ENCODE results near the gene CPLX1.
"Not testable (repeated sequence)": the region's sequence is repeated elsewhere in the genome, so short reads cannot be mapped to it uniquely, and the experiment has no call there.

Gene CPLX1

DNA sequence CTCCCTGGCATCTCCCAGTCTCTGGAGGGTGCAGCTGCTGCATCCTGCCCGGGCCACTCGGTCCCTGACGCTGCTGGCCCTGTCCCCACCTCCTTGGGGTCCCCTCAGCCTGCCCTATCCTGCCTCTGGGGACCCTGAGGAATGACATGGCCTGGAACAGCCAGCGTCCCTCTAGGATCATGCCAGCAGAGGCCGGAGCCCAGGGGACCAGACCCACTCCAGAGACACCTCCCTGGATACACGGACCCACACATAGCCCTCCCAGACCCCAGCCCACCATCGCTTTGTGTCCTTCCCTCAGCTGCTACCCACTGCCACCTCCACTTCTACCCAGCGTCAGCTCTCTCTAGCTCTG lies 35.5 kb downstream of the CPLX1 start:
- no peak for DNase-seq

DNA sequence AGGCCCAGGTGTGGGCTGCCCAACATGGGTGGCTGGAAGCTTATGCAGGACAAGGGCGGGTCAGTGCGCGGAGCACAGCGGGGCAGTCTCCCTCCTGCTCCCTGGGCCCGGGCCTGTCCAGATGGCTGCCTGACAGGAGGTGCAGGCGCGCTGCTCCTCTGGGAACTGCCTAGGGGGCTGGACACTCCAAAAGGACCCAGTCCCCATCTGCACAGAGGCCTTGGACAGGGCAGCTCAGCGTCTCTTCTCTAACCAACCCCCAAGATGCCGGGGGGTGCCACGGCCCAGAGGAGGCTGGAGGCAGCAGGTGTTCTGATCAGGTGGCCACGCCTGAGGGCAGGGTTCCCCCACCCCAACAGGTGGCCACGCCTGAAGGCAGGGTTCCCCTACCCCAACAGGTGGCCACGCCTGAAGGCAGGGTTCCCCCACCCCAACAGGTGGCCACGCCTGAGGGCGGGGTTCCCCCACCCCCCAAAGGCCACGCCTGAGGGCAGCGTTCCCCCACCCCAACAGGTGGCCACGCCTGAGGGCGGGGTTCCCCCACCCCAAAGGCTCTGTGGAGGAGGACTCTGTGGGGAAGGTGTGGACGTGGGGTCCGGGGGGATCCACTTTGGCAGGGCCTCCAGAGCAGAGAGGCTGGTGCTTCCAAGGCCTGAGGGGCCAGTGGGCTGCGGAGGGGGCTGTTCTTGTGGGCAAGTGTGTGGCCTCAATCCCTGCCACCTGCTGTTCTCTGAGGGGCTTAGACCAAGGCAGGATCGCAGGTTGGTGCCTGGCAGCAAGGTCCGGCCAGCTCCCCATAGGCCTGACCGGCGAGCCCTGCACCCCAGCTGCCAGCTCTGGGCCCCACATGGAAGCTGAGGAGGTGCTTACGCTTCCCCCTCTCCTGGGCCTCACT lies 36.1 kb downstream of the CPLX1 start:
- DNase-seq, result no peak

DNA sequence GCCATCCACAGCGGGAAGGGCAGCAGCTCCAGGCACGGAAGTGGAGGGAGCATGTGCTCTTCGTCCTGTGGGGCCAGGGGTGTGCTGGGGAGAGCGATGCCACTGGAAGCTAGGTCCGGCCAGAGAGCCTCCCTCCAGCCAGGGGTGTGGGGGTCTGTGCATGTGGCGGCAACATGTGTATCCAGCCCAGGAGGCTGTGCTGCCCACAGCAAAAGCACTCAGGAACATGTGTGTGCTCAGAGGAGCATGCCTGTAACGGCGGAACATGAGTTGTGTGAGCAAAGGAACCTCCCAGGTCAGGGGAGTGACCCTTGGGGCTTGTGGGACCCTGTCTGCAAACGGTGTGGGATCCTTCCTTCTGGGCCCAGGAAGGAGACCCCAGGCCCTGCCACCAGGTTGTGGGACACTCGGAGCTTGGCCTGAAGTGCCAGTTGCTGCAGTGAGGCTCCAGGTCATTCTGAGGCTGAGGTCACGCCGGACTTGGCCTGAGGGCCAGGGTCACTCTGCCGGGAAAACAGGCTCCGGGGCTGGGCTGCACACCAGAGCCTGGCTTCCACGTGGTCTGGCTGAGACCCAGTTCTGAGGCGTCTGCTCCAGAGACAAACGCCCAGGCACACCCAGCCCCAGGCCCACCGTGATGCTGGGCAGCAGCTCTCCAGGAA lies 37.2 kb downstream of the CPLX1 start:
- no peak for DNase-seq

DNA sequence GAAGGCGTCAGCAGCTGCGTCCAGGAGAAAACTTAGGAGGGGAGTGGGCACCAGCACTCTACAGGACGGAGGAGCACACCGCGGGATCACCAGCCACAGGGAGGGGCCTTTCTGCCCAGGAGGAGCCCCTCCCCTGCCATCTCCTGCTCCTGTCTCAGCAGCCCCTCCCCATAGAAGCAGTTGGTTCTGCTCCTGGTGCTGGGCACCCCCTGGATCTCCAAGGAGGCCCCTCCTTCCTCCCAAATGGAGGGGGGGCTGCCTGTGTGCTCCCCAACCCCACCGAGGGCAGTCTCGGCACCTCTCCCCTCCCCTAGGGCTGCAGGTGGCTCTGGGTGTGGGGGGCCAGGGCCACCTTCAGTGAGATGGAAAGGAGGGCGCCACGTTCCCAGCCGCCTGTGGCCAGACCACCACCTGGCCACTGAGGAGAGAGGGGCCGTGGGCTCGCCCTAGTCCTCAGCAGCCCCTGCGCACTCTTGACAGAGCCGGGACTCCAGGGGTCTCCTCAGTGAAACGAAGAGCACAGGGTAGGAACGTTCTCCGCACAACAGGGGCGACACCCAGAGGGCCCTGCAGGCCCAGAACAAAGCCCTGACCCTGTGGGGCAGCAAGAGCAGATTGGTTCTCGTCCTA lies 37.8 kb downstream of the CPLX1 start:
- no peak for DNase-seq

DNA sequence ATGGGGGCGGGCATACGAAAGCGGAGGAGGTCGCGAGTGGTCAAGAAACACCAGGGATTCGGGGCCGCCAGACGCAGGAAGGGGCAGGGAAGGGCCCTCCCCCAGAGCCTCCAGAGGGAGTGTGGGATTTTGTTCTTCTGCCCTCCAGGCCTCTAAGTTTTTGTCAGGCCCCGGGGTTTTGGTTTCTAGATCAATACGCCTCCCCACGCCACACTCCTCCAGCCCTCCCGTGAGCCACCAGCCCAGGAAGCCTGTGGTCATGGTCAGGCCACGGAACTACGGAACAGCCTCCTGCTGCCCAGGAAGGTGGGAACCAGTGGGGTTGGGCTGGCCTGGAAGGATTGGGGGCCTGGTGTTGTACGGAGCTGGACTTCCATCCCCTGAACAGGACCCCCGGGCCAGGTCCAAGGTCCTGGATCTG lies 38.4 kb downstream of the CPLX1 start:
- no peak for DNase-seq

DNA sequence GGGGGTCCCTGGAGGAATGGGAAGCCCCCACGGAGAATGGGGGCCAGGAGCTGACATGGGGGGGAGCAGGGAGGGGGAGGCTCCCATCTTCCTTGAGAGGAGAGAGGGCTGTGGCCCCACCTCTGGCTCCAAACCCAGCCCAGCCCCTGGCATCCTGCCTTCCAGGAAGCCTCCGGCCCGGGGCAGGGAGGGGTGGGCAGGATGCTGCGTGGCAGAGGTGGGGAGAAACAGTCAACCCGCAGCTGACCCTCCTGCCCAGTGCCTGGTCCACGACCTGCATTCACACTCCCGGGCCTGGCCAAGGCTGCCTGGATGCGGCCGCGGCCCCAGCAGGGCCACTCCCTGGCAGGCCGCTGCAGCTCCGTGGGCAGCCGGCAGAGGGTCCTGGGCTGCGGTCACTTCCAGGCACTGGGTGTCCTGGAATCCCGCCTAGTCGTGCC lies 39.0 kb downstream of the CPLX1 start:
- DNase-seq, result no peak

DNA sequence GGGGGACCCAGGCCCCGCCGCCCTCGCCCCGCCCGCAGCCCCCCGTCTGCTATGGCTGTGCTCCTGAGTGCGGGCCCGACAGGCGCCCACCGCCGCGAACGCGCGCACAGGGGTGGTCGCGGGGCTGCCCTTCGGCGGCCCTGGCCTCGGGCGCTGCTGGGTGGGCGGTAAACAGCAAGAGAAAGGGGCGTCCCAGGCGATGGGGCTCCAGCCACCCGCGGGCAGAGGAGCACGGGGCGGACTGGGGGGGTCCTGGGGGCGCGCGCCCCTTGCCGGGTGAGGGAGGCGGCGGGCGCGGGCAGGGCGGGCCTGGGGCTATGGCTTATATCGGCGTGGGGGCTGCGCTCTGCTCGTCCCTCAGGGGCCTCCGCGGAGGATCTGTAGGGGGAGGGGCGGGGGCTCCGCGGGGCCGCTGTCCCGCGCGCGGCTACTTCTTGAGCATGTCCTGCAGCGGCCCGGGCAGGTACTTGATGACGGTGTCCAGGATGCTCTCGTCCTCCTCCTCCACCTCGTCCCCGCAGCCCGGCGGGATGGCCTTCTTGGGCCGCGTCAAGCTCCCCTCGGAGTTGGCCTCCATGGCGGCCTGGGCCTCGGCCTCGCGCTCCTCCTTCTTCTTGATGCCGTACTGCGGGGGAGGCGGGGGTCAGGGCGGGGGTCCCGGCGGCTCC lies 39.7 kb downstream of the CPLX1 start:
- no peak for DNase-seq

DNA sequence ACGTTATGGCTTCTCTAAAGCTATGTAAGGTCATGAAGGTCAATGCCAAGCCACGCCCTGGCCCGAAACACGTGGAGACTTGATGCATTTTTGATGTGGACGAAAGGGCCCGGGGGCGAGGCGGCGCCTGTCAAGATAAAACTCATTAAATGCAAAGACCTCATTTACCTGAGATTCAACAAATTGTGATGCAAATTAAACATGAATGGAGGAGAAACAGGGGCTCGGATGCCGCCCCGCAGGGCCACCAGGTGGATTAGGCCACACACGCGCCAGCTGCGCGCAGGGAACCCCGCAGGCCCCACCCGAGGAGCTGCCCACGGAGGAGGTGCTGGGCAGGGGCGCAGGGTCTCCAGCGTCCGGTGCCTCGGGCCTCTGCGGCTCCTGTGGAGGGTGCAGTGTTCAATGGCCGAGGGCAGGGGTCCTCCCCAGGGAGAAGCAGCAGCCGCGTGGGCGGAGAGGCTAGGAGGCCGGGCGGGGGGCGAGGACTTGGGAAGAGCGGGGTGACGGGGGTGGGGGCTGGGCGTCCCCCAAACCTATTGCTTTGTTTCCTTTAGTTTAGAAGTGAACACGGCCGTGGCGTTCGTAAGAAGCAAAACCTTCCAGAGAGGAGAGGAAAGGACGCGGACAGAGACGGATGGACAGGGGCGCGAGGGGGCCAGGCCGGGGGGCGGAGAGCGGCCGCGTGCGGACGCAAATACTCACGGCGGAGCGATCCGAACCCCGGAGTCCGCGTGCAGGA lies 40.4 kb downstream of the CPLX1 start:
- no peak for DNase-seq

DNA sequence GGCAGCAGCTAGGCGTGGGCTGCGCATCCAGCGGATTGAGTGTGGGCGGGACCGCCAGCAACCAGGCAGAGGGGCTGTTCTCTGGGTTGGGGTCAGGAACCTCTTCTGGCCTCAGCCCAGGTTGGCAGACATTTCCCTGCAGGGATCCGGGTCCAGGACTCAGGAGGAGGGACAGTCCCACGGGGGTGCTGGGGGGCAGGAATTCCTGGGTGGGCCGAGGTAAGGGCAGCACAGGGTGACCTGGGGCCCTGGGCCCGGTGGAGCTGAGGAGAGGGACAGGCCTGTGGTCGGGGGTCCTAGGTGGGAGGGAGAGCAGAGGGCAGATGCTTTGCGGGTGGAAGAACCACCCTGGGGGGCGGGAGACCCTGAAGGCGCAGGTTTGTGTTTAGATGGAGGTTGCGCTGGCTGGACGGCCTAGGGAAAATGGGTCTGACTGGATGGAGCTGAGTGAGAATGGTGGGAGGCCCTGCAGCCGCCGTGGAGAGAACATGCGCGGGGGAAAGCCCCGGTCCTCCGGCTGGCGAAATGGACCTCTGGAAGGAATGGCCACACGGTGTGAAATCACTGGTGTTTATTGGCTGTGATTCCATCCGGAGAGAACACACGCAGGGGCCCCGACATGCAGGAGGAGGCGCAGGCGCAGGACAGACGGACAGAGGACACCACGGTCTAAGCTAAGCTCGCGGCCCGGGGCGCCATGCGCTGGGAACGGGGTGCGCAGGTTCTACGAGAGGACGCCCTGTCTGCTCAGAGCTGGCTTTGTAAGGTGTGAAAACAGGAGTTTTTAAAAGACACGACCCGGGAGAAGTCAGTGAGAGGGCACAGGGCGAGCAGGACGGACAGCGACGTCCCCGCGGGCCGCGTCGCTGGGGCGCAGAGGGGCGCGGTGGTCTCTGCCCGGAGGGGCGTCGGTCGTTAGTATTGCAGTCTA lies 41.3 kb downstream of the CPLX1 start:
- no peak for DNase-seq

DNA sequence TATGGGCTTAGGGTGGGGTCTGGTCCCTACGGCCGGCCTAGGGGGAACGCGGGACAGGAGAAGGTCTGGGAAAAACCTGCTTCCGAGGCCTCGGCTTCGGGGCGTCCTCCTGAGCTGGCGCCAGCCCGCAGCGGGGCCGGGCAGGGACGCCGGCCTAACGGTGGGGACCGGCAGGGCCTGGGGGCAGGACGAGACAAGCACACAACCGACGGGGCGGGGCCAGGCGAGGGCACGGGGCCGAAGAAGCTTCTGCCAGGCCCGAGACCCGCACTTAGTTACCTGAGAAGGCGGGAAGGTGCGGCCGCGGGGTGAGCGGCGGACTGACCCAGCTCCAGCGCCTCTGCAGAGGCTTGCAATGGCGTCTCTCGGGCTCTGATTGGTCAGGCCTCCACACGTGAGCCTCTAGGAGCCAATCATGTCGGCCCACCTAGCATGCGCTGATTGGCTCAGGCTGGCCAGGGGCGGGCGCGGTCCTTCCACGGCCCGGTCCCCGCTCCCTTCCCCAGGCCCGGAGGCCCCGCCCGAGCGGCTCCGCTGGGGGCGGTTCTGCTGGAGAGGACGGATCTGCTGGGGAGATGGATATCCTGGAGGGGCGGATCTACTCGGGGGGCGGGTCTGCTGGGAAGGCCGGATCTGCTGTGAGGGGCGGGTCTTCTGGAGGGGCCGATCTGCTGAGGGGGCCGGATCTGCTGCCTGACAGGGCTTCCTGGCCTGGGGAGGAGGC lies 44.3 kb downstream of the CPLX1 start:
- DNase-seq, result peak; percentile 100

DNA sequence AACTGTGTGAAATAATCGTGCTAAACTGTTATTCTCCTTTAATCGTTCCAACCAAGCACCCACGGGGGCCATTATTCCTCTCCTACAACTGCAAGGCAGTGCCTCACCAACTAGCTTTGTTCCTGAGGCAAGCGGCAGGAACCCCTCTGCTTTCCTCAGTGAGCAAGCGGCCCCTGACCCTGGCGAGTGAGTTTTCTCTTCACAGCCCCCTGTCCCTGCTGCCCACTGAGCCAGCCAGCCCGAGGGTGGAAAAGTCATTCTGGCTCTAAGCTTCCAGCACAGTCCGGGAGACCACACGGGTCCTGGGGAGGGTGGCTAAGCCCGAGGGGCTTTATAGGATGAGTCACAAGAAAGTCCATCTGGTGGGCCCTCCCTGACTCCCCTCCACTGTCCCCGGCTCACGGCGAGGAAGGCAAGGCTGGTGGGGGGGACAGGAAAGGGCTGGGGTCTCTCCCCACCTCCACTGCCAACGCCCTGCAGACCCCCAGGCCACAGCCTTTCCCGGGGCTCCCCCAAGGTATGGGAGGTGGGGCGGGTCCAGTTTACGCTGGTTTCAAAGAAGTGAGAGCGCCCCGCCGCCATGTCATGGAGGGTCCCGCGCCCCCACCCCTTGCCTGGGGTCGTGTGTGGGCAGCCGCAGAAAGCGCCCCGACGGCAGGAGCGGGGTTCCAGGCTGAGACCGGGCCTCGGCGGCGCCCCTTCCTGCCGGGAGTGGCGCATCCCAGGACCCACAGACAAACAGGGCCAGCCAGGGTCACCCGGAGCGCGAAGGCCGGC lies 45.0 kb downstream of the CPLX1 start:
- DNase-seq, result no peak

DNA sequence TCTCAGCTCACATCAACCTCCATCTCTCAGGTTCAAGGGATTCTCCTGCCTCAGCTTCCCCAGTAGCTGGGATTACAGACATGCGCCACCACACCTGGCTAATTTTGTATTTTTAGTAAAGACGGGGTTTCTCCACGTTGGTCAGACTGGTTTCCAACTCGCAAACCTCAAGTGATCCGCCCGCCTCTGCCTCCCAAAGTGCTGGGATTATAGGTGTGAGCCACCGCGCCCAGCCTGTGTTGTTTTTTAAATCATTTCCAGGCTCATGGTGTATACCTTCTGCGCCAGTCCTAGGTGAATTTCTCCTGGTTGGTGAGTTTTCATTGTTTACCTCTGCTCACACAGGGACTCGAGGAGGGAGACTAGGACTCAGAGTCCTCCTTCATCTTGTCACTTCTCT lies 45.7 kb downstream of the CPLX1 start:
- DNase-seq, result not testable (repeated sequence)

DNA sequence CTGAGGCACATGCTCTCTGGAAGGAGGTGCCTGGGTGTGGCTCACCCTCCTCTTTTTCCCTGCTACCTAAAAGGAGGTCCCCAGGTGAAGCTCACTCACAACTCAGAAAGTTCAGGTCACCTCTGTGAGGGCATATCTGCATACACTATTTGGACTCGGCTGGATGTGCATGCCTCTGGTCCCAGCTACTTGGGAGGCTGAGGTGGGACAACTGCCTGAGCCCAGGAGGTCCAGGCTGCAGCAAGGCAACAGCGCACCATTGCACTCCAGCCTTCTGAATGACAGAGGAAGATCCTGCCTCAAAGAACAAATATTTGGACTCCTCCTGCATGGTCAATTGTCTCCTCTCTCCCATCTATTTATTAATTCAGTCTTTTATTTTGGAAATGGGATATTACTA lies 46.4 kb downstream of the CPLX1 start:
- no peak for DNase-seq

DNA sequence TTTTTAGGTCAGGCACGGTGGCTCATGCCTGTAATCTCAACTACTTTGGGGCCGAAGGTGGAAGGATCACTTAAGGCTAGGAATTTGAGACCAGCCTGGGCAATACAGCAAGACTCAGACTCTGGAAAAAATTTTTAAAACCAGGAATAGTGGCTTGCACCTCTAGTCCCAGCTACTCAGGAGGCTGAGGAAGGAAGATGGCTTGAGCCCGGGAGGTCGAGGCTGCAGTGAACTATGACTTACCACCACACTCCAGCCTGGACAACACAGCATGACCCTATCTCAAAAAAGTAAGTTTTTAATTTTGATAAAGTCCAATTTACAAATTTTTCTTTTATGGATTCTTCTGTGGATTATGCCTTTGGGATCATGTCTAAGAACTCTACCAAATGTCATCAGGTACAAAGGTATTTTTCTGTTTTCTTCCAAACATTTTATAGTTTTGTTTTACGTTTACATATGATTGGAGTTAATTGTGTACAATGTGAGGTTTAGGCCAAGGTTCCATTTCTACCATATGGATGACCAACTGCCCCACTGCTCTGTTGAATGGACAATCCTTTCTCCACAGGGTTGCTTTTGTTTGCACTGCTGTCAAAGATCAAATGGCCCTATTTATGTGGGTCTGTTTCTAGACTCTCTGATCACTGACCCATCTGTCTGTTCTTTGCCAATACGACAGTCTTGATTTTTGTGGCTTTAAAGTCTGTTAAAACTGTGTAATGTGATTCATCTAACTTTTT lies 48.2 kb downstream of the CPLX1 start:
- DNase-seq, result no peak

DNA sequence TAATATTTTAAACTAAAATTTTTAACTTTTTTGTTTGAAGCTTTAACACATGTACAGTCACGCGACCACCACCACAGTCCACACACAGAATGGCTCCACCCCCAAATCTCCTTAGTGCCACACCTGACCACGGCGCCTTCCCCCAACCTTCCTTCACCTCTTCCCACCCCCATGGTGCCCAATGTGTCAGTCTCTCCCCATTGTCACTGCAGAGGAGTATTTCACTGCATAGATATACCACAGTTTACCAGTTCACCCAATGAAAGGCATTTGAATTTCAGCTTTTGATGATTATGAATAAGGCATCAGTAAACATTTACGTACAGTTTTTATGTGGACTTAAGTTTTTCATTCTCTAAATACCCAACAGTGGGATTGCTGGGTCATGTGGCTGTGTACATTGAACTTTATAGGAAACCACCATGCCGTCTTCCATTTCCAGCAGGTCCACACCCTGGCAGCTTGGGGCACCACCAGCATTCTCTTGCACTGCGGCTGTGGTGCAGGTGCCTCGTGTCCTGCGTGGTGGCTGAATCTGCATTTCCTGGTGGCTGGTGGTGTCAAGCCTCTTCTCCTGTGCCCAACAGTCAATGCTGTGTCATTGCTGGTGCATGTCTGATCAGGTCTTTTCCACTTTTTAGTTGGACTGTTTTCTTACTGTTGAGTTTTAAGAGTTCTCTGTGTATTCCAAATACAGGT lies 49.0 kb downstream of the CPLX1 start:
- no peak for DNase-seq

DNA sequence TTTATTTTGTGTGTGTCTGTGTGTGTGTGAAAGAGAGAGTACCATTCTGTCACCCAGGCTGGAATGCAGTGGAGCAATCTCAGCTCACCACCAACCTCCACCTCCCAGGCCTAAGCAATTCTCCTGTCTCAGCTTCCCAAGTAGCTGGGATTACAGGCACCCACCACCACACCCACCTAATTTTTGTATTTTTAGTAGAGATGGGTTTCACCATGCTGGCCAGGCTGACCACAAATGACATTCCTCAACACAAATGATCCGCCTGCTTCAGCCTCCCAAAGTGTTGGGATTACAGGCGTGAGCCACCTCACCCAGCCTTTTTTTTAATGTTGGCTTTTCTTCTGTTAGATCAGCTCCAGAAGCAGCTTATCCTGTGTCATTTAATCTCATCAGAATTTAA lies 50.4 kb downstream of the CPLX1 start:
- not testable (repeated sequence) for DNase-seq

DNA sequence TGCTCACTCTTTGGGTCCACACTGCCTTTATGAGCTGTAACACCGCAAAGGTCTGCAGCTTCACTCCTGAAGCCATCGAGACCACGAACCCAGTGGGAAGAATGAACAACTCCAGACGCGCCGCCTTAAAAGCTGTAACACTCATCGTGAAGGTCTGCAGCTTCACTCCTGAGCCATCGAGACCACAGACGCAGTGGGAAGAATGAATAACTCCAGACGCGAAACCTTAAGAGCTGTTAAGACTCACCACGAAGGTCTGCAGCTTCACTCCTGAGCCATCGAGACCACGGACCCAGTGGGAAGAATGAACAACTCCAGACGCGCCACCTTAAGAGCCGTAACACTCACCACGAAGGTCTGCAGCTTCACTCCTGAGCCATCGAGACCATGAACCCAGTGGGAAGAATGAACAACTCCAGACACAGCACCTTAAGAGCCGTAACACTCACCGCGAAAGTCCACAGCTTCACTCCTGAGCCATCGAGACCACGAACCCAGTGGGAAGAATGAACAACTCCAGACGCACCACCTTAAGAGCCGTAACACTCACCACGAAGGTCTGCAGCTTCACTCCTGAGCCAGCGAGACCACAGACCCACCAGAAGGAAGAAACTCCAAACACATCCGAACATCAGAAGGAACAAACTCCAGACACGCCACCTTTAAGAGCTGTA lies 51.4 kb downstream of the CPLX1 start:
- DNase-seq, result not testable (repeated sequence)

DNA sequence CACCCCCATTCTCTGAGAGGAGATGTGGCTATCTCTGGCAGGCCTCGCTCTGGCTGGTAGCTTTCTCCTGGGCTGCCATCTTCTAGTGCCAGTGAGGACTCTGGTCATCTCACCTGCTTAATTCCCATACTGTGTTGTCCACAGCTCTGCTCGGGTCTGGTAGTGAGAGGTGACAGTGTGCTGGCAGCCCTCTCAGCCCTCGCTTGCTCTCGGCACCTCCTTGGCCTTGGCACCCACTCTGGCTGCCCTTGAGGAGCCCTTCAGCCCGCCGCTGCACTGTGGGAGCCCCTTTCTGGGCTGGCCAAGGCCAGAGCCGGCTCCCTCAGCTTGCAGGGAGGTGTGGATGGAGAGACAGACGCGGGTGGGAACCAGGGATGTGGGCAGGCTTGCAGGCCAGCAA lies 52.7 kb downstream of the CPLX1 start:
- DNase-seq, result no peak

Measured in femur (tissue), 1 donor.